Right lobe of liver (tissue), 4 donors: ENCODE measurements around the gene NRSN2.

Source experiments
- POLR2A ChIP-seq: fragments of 450-650 bp; IDR thresholded peaks from one replicate; pipeline ENCODE4 v1.6.1; 2017; ENCODE audit warnings: antibody characterized with exemption, mild to moderate bottlenecking
- TF ChIP-seq, protein P1 (sequence below), 4 donors: fragments of 200-600 bp in 3 of 4; fragments of 450-650 bp in 1 of 4; IDR thresholded peaks; one replicate each; pipeline versions ENCODE4 v1.5.1 to v1.8.0; 2016 to 2022; ENCODE audit warnings: antibody characterized with exemption in 4 of 4, mild to moderate bottlenecking in 2 of 4
- donor health status: DM: no; HTN: no; CAD: no.
- donor health status: DM: no; HTN: no; CAD: no.
- donor health status: DM: no; HTN: yes; CAD: no.

- TF ChIP-seq, protein P1, sequence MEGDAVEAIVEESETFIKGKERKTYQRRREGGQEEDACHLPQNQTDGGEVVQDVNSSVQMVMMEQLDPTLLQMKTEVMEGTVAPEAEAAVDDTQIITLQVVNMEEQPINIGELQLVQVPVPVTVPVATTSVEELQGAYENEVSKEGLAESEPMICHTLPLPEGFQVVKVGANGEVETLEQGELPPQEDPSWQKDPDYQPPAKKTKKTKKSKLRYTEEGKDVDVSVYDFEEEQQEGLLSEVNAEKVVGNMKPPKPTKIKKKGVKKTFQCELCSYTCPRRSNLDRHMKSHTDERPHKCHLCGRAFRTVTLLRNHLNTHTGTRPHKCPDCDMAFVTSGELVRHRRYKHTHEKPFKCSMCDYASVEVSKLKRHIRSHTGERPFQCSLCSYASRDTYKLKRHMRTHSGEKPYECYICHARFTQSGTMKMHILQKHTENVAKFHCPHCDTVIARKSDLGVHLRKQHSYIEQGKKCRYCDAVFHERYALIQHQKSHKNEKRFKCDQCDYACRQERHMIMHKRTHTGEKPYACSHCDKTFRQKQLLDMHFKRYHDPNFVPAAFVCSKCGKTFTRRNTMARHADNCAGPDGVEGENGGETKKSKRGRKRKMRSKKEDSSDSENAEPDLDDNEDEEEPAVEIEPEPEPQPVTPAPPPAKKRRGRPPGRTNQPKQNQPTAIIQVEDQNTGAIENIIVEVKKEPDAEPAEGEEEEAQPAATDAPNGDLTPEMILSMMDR (IDR thresholded peaks at IDR 0.05), result no peak
- no peak for TF ChIP-seq POLR2A
These were observed 33.0 kb upstream of the NRSN2 start for GRCh38 chr20:313948-314347.
